ENCODE measurements around the gene ANKRD40CL. TPM values are rescaled to one million over a fixed set of nuclear protein-coding genes. Genes with fewer than 3 reads are reported as not detected.

The ANKRD40CL gene
- total and polyA plus RNA-seq, 10 donors: not detected

GRCh38 chr17:50722746-50723145 lies 44.6 kb downstream of the ANKRD40CL start:
- Histone ChIP-seq H3K4me1 (peaks cover 46 to 84% (median 77%) of the 10 kb centered on the region in 6 donors), H3K4me3 (peak overlapping the region in 1 of 8 donors; percentile 88), H3K9me3 (no peaks in the 10 kb centered on the region), H3K27ac (no peak overlapping the region), H3K36me3 (peaks cover 0 to 13% (median 0%) of the 10 kb centered on the region in 6 donors), H3K27me3 (replicated peaks in 1 of 7) (no peaks in the 10 kb centered on the region)
- no peak for TF ChIP-seq POLR2AphosphoS5 (IDR thresholded peaks at IDR 0.05)
- TF ChIP-seq POLR2A (IDR thresholded peaks at IDR 0.05): no peak
- TF ChIP-seq, protein P1, sequence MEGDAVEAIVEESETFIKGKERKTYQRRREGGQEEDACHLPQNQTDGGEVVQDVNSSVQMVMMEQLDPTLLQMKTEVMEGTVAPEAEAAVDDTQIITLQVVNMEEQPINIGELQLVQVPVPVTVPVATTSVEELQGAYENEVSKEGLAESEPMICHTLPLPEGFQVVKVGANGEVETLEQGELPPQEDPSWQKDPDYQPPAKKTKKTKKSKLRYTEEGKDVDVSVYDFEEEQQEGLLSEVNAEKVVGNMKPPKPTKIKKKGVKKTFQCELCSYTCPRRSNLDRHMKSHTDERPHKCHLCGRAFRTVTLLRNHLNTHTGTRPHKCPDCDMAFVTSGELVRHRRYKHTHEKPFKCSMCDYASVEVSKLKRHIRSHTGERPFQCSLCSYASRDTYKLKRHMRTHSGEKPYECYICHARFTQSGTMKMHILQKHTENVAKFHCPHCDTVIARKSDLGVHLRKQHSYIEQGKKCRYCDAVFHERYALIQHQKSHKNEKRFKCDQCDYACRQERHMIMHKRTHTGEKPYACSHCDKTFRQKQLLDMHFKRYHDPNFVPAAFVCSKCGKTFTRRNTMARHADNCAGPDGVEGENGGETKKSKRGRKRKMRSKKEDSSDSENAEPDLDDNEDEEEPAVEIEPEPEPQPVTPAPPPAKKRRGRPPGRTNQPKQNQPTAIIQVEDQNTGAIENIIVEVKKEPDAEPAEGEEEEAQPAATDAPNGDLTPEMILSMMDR (IDR thresholded peaks at IDR 0.05 in 8 of 11, conservative IDR thresholded peaks at IDR 0.05 in 3 of 11): no peak
- intact Hi-C loops (cut with DNase I; ENCODE audit: low total_unique reads): no loop called here
- DNase-seq: no peak
- 44 to 64% (median 48%) methylated on average over 3 of the region's 3 CpGs for WGBS, 5 donors

DNA sequence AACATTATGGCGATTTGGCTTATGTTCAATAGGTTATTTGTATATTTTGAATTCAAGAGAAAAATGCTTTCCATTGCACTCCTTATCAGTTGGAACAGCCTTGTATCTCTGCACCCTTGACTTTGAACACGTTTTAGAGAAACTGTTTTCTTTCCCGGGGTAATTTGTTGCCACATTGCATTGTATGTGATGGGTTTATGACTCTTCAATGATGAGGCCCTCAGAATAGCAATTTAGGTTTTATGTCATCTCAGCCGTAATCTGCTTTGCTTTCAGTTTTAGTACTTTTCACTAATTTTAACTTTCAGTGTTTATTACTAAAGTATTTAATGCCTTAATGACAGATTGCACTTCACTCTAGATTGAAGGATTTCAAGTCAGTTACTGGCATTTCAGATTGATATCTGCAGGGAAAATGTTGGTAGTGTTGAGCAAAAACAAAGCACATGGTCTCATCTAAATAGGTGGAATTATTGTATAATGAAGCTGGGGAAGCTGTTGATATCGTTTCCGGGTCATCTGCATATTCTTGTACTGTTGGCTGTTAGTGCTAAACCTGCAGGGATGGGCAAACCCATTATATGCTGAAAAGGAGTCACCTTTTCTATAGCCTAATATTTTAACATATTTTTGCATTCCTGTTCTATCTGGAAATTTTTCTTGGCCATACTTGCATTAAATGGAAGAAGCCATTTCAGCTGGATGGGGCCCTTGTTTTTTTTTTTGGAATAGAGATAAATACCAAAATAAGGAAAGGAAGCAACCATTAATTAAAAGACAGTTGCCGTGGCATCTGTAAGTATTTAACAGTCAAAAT lies 45.9 kb downstream of the ANKRD40CL start:
- Histone ChIP-seq H3K27me3 (replicated peaks in 1 of 7) (no peaks in the 10 kb centered on the region), H3K27ac (peak overlapping the region in 6 of 8 donors; percentile 95 to 100 (median 98)), H3K4me1 (peaks cover 46 to 75% (median 64%) of the 10 kb centered on the region in 6 donors), H3K9me3 (no peaks in the 10 kb centered on the region), H3K4me3 (peak overlapping the region; percentile 74 to 88 (median 83)), H3K36me3 (peaks cover 0 to 13% (median 0%) of the 10 kb centered on the region in 6 donors)
- intact Hi-C loops (cut with DNase I; ENCODE audit: low total_unique reads): no loop called here
- 3 to 6% (median 4%) methylated on average over 7 of the region's 7 CpGs for WGBS, 5 donors
- TF ChIP-seq, protein P1 (IDR thresholded peaks at IDR 0.05 in 8 of 11, conservative IDR thresholded peaks at IDR 0.05 in 3 of 11): no peak
- TF ChIP-seq POLR2AphosphoS5 (IDR thresholded peaks at IDR 0.05): no peak
- no peak for TF ChIP-seq POLR2A (IDR thresholded peaks at IDR 0.05)
- DNase-seq: no peak

DNA sequence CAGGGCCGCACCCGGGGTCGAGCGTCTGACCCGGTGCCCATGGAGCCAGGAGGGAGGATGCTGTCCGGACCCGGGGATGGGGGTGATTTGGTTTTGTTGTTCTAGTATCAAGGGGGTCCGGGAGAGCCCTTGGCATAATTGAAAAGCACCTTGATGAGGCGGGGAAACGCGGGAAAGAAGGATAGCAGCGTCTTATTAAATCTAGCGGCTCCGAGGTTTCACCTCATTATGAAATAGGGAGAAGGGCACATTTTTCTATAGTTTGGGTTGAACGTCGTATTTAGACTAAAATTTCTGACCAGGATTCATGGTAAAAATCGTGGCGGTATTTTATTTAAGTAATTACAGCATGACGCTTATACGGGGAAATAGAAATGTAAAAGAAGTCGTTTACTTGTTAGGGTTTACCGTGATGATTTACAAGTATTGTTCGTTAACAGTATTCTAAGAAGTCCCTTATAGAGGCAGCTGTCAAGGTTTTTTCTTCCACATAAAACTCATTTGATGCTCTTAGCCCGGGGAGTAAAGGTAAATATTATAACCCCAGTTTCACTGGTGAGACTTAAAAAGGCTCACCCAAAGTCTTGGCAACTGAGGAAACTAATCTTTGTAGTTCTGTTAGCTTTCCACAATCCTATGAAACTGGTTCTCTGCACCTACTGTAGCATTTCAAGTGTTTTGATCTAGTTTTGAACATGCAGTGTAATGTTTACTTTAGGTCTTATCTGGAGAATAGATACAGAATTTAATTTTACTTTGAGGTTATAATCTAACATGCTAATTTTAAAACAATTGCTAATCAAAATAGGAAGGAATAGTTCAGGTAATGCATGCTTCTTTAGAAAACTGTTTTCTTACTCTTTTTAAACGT lies 47.2 kb downstream of the ANKRD40CL start:
- intact Hi-C loops (cut with DNase I; ENCODE audit: low total_unique reads): no loop called here
- no peak for DNase-seq
- TF ChIP-seq, protein P1 (IDR thresholded peaks at IDR 0.05 in 8 of 11, conservative IDR thresholded peaks at IDR 0.05 in 3 of 11): no peak
- TF ChIP-seq POLR2A (IDR thresholded peaks at IDR 0.05) (no peak), POLR2AphosphoS5 (IDR thresholded peaks at IDR 0.05) (no peak)

More for the DNA sequence above, 47.2 kb downstream of the ANKRD40CL start:
- H3K4me1 ChIP-seq: peaks cover 34 to 69% (median 52%) of the 10 kb centered on the region in 6 donors
- WGBS, 5 donors: 0 to 1% (median 0%) methylated on average over 22 to 25 of the region's 25 CpGs
- no peaks in the 10 kb centered on the region for H3K9me3 ChIP-seq
- no peaks in the 10 kb centered on the region for H3K27me3 ChIP-seq (replicated peaks in 1 of 7)
- peaks cover 0 to 13% (median 0%) of the 10 kb centered on the region in 6 donors for H3K36me3 ChIP-seq
- peak overlapping the region; percentile 74 to 88 (median 83) for H3K4me3 ChIP-seq
- H3K27ac ChIP-seq: peak overlapping the region; percentile 84 to 100 (median 98)
